ENCODE measurements around the gene PPP1R8.

The PPP1R8 gene

DNA sequence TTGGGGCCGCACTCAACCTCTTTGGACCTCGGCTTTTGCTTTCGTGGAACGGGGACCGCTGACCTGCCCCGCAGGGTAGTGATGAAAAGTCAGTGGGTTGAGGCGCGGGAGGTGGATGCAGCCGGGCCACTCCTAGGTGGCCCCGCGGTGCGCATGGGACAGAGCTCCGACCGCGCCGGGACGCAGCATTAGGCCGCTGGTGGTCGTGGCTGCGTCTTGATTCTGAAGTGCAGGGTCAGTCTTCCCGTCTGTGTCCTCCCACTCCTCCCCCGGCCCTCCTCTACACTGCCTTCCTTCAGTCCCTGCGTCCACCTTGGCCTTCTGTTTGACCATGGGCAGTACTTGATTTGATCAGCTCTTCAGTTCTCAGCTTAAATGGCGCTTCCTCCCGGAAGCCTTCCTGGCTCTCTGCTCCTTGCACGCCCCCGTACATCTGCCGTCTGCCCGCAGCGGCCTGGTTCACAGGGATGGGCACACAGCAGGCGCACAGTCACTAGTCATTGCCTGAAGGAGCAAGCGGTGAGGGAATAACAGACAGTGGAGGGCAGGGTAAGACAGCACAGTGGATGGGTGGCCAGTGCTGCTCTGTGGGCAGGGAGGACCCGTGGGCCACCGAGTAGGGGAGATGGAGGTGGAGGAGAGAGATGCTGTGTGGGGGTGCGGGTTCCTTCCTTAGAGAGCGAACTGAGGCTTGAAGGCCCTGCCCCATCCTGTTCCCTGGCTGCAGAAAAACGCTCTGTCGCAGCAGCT lies 42.4 kb downstream of the PPP1R8 start:
- peak in 1 of 5 donors; percentile 42 for DNase-seq

DNA sequence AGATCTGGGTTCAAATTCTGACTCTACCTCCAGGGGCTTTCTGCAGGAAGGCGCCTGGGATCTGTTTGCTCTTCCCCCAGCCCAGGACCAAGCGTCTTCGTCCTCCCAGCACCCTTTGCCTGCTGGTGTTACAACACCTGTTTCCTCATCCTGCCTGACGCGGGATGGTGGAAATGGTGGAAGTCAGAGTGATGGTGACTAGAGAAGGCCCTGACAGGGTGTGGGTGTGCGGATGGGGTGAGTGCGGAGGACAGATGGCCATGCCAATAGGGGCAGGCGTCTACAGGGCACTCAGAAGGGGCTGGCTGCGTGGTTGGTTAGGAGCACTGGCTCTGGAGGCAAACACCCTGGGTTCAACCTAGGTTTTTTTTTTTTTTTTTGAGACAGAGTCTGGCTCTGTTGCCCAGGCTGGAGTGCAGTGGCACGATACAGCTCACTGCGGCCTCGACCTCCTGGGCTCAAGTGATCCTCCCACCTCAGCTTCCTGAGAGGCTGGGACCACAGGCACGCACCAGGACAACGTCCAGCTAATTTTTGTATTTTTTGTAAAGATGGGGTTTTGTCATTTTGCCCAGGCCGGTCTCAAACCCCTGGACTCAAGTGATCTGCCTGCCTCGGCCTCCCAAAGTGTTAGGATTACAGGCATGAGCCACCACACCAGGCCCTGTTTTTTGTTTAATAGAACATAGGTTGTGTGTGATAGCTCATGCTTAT lies 43.2 kb downstream of the PPP1R8 start:
- DNase-seq: no peak

DNA sequence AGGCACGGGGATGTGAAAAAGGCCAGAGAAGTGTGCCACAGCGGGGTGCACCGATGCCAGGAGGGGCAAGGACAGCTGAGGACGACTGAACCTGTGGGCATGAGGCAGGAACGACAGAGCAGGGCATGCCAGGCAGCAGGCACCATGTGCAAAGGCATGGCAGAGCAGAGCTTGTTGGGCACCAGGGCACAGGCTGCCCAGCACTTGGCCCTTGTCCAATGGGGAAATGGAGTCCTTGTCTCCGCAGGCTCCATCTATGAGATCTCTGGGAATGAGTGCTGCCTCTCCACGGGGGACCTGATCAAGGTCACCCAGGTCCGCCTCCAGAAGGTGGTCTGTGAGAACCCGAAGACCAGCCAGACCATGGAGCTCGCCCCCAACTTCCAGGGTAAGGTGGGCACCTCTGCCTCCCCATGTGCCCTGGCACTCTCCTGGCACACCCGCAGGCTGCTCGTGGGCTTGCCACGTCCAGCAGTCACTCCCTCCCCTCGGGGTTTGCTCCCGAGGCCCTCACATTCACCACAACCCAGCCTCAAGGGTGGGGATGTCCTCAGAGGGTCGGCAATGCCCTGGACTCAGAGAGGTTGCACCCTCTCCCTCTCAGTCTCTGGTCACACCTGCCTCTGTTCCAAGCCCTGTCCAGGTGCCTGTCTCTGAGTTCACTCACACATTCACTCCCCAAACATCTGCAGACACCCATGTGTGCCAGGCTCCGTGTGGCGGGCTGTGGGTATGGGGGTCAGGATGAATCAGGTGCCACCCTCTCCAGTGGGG lies 45.9 kb downstream of the PPP1R8 start:
- DNase-seq: no peak

DNA sequence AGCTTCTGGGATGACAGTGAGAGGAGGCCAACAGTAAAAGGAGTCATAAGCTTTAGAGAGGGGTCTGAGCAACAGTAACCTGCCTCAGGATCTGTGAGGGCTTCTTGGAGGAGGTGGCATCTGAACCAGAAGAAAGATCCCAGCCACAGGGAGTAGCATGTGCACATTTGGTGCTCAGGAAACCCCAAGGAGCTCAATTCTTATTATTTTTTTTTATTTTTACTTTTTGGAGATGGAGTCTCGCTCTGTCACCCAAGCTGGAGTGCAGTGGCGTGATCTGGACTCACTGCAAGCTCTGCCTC lies 46.5 kb downstream of the PPP1R8 start:
- DNase-seq: no peak

DNA sequence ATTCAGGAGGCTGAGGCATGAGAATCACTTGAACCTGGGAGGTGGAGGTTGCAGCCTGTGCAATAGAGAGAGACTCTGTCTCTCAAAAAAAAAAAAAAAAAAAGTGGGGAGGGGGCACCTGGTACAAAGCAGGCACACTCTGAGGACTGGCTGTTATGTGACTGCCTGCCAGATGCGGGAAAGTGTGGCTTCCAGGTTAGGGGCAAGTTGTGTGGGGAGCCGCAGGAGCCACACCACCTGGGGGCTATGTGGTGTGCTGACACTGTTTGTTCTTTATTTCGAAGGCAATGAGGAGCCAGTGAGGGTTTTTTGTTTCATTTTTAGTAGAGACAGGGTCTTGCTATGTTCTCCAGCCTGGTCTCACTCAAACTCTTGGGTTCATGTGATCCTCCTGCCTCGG lies 47.5 kb downstream of the PPP1R8 start:
- no peak for DNase-seq

DNA sequence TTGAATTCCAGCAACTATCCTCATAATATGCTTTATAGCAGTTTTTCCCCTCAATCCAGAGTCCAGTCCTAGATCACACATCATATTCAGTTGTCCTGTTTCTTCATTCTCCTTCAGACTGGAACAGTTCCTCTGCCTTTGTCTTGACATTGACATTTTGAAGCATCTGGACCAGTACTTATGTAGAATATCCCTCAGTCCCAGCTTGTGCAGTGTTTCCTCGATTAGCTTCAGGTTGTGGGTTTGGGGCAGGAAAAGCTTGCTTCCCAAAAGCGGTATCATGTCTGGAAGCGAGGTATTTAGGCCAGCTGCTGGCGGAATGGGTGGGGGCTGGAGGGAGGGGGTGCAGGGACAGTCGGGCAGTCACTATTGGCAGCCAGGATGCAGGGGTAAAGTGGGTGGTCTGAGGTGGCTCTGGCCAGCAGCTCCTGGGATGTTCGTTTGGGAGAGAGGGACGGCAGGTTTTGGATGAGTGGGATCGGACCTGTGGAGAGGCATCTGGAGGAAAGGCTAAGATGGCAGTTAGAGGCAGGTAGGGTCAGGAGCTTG lies 48.3 kb downstream of the PPP1R8 start:
- no peak for DNase-seq

DNA sequence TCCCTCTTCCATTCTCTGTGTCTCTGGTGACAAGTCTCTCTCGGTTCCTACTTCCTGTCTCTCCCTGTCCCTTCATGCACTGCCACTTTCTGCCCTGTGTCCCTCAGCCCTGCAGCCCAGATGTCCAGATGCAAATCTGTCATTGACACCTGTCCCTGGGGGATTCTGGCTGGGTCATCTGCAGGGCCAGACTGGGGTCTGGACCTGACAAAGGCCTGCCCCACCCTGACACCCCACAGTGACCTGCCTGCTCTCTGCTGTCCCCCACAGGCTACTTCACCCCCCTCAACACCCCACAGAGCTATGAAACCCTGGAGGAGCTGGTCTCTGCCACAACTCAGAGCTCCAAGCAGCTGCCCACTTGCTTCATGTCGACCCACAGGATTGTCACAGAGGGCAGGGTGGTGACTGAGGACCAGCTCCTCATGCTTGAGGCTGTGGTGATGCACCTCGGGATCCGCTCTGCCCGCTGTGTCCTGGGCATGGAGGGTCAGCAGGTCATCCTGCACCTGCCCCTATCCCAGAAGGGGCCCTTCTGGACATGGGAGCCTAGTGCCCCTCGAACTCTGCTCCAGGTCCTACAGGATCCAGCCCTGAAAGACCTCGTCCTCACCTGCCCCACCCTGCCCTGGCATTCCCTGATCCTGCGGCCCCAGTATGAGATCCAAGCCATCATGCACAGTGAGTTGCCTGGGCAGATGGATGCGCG lies 48.9 kb downstream of the PPP1R8 start:
- no peak for DNase-seq

DNA sequence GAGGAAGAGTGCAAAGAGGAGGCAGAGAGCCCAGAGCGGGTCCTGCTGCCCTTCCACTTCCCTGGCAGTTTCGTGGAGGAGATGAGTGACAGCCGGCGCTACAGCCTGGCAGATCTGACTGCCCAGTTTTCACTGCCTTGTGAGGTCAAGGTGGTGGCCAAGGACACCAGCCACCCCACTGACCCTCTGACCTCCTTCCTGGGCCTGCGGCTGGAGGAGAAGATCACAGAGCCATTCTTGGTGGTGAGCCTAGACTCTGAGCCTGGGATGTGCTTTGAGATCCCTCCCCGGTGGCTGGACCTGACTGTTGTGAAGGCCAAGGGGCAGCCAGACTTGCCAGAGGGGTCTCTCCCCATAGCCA lies 51.9 kb downstream of the PPP1R8 start:
- DNase-seq: no peak

DNA sequence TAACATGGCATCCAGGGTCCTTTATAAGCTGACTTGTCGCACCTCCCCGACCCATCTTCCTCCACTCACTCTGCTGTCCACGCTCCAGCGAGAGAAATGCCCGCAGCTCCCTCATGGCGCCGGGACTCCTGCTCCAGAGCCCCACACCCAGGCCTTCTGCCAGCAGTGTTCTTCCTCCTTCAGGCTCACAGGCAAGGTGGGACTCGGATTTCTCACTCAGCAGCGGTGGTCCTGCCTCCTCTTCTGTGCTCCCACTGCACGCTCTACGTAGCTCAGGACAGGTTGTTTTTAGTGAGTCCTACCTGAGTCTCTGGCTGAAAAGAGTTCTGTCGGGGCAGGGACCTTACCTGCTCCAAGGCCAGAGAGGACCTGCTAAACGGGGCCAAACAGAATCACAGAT lies 53.0 kb downstream of the PPP1R8 start:
- DNase-seq: no peak

DNA sequence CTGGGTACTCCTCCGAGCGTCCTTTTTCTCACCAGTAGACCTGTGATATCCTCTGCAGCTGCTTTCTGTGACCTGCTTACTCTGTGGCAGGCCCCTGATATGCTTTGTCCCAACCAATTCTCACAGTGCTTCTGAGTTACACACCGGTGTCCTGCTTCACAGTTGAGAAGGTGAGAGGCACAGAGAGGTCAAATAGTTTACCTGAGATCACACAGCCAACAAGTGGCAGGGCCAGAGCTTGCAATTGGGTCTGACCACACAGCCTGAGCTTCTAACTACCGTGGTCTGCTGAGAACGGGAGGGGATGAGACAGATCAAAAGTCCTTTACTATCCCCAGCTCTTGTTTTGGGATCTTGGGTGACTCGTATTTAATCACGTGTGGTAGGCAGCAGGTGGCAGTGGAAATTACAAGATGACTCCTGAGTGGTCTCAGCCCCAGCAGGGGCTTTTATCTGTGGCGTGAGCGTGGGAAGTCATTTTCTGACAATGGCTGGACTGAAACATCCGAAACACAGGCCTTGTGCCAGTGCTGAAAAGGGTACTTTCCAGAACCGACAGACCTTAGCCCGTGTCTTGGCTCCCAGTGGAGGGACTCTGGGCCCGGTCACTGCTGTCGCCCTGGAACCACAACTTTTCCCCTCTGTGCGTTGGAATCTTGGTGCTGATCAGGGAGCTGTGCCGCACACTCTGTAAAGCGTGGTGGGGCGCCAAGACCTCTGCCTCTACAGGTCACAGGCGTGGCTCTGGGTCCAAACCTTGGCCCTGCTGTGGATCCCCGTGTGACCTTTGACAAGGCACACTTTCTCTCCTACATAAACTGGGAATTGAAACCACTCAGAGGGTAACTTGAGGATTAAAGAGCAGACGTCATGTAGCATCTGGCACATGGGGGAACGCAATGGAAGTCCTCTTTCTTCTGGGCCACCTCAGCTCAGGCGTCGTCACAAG lies 53.7 kb downstream of the PPP1R8 start:
- no peak for DNase-seq

DNA sequence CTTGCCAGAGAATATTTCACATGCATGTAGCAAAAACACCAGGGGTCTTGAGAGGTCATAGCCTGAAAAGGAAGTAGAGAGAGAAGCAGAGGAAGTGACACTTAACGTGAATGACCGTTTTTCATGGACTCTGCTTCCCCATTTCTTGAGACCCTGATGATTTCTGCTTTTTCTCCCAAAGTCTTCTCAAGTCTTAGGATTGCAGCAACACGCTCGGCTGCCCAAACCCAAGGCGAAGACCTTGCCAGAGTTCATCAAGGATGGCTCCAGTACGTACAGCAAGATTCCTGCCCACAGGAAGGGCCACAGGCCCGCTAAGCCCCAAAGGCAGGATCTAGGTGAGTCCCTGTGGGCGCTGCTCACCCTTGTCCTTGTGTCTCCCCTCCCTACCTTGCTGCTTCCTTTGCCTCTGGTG lies 54.5 kb downstream of the PPP1R8 start:
- no peak for DNase-seq

DNA sequence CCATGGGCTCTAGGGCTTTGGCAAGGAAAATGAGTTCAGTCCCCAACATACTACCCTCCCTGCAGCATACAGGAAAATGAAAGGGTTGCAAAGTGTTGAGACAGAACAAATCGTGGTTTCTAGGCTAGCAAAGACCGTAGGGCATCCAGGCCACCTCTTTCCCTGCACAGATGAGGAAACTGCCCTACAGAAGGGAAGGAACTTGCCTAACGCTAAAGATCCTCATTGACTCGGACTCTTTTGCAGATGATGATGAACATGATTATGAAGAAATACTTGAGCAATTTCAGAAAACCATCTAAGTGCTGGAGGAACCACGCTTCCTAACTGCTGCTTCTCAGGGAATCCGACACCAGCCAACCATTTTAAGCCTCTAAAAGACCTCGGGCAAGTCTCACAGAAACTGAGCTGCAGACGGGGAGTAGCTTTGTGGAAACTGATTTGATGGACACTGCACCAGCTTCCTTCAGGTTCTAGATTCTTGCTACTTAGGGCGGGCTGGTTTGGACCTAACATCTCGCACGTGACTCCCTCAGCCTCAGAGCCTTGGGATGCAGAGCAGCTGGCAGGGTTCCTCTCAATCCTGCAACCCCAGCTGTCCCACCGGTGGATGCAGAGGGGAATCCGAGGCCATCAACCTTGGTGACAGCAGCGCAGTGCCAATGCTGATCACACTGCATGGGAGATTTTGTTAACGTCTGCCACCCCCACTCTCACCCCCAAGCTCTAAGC lies 55.2 kb downstream of the PPP1R8 start:
- no peak for DNase-seq

DNA sequence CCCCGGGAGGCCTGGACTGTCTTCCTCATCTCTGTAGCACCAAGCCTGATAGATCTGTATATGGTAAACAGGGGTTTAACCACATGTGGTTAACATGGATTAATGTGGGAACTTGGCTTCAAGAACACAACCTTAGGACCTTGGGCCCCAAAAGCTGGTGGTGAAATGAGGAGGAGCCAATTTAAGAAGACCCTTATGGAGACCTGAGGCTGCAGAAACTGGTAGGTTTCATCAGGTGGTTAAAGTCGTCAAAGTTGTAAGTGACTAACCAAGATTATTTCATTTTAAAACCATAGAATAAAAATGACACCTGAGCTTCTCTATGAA lies 55.7 kb downstream of the PPP1R8 start:
- no peak for DNase-seq

DNA sequence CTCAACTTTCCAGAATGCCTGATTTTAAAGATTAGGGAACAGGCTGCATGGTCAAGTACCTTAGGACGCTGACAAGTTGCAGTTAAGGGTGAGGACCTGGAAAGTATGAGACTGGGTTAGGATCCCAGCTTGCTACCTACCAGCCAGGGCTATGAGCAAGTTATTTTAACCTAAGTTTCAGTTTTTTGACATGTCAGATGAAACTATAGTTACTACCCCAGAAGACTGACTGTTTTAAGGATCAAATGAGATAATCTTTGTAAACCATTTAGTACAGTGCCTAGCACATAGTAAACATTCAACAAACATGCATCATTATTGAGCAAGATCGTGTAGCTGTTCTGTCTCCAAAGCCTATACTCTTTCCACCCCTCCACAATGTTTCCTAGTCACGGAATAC lies 56.2 kb downstream of the PPP1R8 start:
- DNase-seq: no peak

DNA sequence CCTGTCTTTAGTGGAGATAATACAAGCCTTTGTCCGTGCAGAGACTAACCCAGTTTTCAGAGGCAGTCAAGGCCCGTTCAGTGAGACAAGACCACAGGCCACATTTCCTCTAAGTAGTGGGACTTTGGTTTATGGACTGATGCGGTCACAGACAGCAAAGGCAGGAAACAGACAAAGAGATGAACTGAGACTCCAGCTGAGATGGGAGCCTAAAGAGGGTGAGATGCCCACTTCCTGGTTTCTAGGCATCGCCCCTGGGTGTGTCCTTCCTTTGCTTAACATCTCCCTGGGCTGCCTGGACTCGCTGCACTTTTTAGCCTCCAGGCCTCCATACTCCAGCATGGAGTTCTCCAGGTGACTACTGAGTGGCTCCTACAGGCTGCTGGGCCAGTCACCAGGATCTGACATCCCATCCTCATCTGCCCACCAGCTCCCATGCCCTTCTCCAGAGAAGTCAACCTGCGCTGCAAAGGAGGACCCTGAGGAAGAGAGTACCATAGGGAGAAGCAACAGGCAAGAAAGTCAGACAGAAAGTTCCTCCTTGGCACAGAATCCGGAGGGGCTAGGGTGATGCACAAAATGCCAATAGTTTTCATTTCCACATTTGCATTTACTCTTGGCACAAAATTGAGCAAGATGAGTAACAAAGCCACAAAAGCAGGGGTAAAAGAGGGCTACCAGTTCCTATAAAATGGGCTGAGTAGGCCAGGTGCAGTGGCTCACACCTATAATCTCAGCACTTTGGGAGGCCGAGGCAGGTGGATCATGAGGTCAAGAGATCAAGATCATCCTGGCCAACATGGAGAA lies 56.8 kb downstream of the PPP1R8 start:
- DNase-seq: peak in 3 of 5 donors; percentile 31 to 88 (median 38)

DNA sequence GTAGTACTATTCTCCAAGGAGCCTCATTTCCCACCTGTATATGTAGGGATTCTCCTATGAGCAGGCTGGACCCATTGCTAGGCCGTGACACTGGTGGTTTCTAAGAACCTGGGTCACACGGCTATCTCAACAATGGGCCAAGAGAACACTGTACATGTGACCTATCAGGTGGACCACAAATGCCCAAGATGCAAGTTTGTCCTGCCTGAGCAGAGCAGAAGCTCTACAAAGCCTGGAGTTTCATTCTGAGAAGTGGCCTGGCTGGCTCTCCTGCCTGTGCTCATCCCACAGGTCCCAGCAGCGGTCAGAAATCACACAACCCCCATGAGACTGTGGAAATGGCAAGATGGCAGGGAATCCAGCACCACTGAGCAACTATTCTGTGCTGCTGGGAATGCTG lies 58.9 kb downstream of the PPP1R8 start:
- no peak for DNase-seq

DNA sequence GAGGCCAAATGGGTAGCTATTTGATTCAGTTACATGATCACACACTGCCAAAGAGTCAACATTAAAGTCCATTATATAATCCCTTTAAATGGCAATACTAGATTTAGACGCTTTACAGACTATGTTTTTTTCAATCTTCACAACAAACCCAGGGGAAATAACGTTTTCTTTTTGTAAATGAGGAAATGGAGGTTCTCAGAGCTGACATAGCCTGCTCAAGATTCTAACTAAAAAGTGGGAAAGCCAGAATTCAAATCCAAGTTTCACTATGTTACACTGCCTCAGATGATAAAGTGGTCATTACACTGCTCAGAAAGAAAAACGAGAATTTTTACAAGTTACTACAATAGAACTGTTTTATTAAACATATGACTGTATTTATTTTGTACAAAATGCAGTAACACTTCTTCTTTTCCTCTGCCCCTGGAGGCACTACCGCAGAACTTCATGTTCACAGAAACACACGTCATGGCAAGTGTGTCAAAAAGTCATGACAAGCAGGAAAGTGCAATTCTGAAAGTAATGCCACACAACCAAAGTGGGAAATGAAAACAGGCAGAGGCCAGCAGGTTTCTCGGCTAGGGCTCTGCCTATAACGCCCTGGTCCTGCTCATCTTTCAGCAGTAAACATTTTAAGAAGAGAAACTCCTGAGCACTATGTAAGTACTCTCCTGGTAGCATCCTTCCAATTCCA lies 60.8 kb downstream of the PPP1R8 start:
- DNase-seq: peak in 3 of 5 donors; percentile 16 to 76 (median 35)

DNA sequence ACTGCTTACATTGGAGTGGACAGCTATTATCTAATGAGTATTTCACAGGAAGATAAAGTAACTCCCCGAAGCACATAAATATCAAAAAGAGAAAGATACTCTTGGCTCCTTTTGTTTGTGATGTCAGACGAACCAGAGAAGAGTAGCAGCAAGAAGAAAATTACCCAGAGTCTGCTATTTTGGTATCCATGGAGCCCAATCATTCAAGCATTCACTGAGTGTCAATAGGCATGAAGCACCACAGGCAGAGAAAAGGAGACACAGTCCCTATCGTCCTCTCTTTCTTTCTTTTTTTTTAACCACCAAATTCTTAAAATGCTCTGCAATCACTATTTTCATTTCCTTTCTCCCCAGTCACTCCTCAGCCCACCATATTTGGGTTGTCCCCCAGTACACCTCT lies 63.9 kb downstream of the PPP1R8 start:
- no peak for DNase-seq

All from T-helper 1 cell (primary cell).